SW 1271 (cell line): ENCODE data around the gene PELI3.
"Not testable (repeated sequence)": the region's sequence is repeated elsewhere in the genome, so short reads cannot be mapped to it uniquely, and the experiment has no call there.

ENCODE experiments used
- DNase-seq, 2 experiments: peaks; one replicate each; lab custom pipeline; 2025; lab: John Stamatoyannopoulos, UW

Gene PELI3

GRCh38 chr11:66447012-66447411, 19.7 kb upstream of the PELI3 start:
- DNase-seq, result no peak

GRCh38 chr11:66448523-66448922, 18.2 kb upstream of the PELI3 start:
- DNase-seq, result no peak

GRCh38 chr11:66450560-66450959, 16.1 kb upstream of the PELI3 start:
- DNase-seq, result no peak

- DNase-seq, result no peak
Observed at GRCh38 chr11:66451663-66452062, 15.0 kb upstream of the PELI3 start.

GRCh38 chr11:66454247-66454646, 12.5 kb upstream of the PELI3 start:
- no peak for DNase-seq

GRCh38 chr11:66454828-66455227, 11.9 kb upstream of the PELI3 start:
- no peak for DNase-seq

- no peak for DNase-seq
Observed at GRCh38 chr11:66457826-66458225, 8.9 kb upstream of the PELI3 start.

GRCh38 chr11:66459138-66459778, 7.4 kb upstream of the PELI3 start:
- DNase-seq, result no peak

- no peak for DNase-seq
Observed at GRCh38 chr11:66462010-66462409, 4.7 kb upstream of the PELI3 start.

- DNase-seq, result no peak
Observed at GRCh38 chr11:66462911-66463310, 3.8 kb upstream of the PELI3 start.

GRCh38 chr11:66464116-66464515, 2.6 kb upstream of the PELI3 start:
- not testable (repeated sequence) for DNase-seq

GRCh38 chr11:66464916-66465315, 1.8 kb upstream of the PELI3 start:
- DNase-seq, result no peak

GRCh38 chr11:66465373-66466224, 1.1 kb upstream of the PELI3 start:
- DNase-seq, result no peak

- no peak for DNase-seq
Observed at GRCh38 chr11:66467034-66467659, 442 bp downstream of the PELI3 start.

- DNase-seq, result no peak
Observed at GRCh38 chr11:66467756-66468155, 1.1 kb downstream of the PELI3 start.

GRCh38 chr11:66468691-66469090, 2.0 kb downstream of the PELI3 start:
- DNase-seq, result no peak

GRCh38 chr11:66469441-66469840, 2.7 kb downstream of the PELI3 start:
- DNase-seq, result no peak

GRCh38 chr11:66470015-66470414, 3.3 kb downstream of the PELI3 start:
- no peak for DNase-seq

- DNase-seq, result no peak
Observed at GRCh38 chr11:66471142-66471541, 4.4 kb downstream of the PELI3 start.

- no peak for DNase-seq
Observed at GRCh38 chr11:66472054-66472453, 5.3 kb downstream of the PELI3 start.

- no peak for DNase-seq
Observed at GRCh38 chr11:66473167-66473566, 6.5 kb downstream of the PELI3 start.

GRCh38 chr11:66473608-66474515, 7.2 kb downstream of the PELI3 start:
- no peak for DNase-seq
